Measurements from ENCODE around the gene MAP10. TPM values are rescaled to one million over a fixed set of nuclear protein-coding genes. Genes with fewer than 3 reads are reported as not detected.

Gene MAP10
- total RNA-seq, 2 donors from 2014 or later: 1.3 to 1.8 TPM

DNA sequence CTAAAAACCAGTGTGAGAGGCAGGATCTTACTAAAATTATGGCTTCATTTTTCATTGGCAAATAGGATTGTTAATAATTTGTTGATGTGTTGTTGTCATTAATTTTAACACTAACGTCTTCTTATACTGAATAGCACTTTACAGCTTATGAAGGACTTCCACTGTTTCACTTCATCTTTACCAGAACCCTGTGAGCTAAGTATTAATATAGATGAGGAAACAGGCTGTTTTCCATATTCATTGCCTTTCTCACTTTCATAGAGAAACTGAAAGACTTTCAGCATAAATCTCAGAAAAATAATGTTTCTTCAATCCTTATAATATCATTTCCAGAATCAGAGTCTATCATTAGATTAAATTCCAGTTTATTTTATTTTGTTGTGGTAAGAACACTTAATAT, 8.5 kb downstream of the MAP10 start:
- H3K9me3 ChIP-seq (ENCODE audit: control insufficient read depth, low read length, poor library complexity, severe bottlenecking): no peaks in the 10 kb centered on the region
- H3K27me3 Mint-ChIP-seq: no peaks in the 10 kb centered on the region
- H3K36me3 Mint-ChIP-seq (ENCODE audit: low read depth): no peaks in the 10 kb centered on the region
- no peak overlapping the region for H3K27ac Mint-ChIP-seq
- DNase-seq (no peak), ATAC-seq (no peak)
- no peaks in the 10 kb centered on the region for H3K4me1 Mint-ChIP-seq
- no peak overlapping the region for H3K4me3 Mint-ChIP-seq

DNA sequence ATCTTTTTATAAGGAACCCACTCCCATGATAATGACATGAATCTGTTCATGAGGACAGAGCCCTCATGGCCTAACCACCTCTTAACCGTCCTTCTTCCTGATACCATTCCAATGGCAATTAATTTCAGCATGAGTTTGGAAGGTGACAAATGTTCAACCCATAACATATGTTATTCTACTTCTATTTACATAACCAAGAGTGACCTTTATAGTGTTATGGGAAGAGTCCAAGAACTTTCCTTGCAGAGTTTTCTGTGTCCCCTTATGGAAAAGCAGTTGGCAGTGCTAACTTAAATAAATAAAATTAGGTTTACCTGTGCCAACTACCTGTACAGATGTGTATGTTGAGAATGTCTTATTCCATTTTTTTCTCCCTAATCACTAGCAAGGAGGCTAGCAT, 11.1 kb downstream of the MAP10 start:
- Mint-ChIP-seq H3K36me3 (ENCODE audit: low read depth) (no peaks in the 10 kb centered on the region), H3K27me3 (no peaks in the 10 kb centered on the region), H3K27ac (no peak overlapping the region), H3K4me3 (no peak overlapping the region), H3K4me1 (no peaks in the 10 kb centered on the region)
- DNase-seq (no peak), ATAC-seq (no peak)
- H3K9me3 ChIP-seq (ENCODE audit: control insufficient read depth, low read length, poor library complexity, severe bottlenecking): no peaks in the 10 kb centered on the region

DNA sequence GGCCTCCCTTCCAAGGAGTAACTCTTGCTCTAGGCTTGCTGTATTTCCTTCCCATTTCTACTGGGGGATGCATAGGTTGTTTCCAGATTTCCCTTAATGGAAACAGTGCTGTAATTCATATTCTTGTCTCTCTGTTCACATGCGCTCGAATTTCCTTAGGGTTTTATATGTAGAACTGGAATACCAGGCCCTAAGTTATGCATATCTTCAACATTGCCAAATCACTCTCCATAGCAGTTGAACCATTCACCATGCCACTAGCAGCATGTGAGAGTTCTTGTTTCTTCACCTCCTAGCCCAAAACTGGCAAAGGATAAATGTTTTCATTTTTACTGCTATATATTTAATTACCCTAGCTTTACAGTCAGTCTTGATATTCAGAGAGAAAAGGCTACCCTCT, 12.8 kb downstream of the MAP10 start:
- Mint-ChIP-seq H3K4me3 (no peak overlapping the region), H3K36me3 (ENCODE audit: low read depth) (no peaks in the 10 kb centered on the region), H3K4me1 (no peaks in the 10 kb centered on the region), H3K27ac (no peak overlapping the region), H3K27me3 (no peaks in the 10 kb centered on the region)
- DNase-seq (no peak), ATAC-seq (no peak)
- H3K9me3 ChIP-seq (ENCODE audit: control insufficient read depth, low read length, poor library complexity, severe bottlenecking): no peaks in the 10 kb centered on the region

DNA sequence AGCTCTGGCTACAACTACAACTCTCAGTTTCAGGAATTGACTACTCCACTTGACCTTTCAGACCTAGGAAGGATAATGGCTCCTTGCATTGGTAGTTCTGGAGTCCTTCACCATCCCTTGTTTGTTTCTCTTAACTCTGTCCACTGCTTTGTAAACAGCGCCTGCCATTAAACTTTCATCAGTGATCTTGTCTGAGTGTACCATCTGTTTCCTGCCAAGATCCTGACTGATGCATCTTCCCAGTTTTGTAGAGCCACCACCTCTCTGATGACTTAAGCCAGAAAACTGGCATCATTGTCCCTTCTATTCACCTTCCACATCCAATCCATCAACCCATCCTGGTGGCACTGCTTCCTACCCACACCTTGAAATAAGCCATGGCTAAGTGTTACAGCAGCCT, 15.2 kb downstream of the MAP10 start:
- H3K27me3 Mint-ChIP-seq: no peaks in the 10 kb centered on the region
- no peaks in the 10 kb centered on the region for H3K4me1 Mint-ChIP-seq
- no peaks in the 10 kb centered on the region for H3K36me3 Mint-ChIP-seq (ENCODE audit: low read depth)
- no peak overlapping the region for H3K4me3 Mint-ChIP-seq
- DNase-seq (no peak), ATAC-seq (no peak)
- no peak overlapping the region for H3K27ac Mint-ChIP-seq
- H3K9me3 ChIP-seq (ENCODE audit: control insufficient read depth, low read length, poor library complexity, severe bottlenecking): no peaks in the 10 kb centered on the region

DNA sequence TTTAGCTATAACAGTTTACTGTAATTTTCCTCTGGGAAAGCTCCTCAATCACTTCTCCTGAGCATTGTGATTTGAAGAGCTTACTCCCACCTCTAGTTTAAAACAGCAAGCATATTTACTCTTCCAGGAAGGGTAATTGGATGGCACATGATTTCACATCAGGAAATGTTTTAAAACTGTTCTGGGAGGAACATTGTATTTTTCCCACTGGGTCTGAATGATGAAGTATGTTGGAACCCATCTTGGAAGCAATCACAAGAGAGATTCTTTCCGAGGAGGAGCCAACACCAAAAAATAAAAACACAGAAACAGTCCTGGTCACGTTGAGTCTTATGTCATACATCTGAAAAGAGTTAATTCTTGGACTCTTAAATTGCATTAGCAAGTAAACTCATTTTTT, 17.3 kb downstream of the MAP10 start:
- no peaks in the 10 kb centered on the region for H3K9me3 ChIP-seq (ENCODE audit: control insufficient read depth, low read length, poor library complexity, severe bottlenecking)
- no peak overlapping the region for H3K4me3 Mint-ChIP-seq
- ATAC-seq: no peak
- no peaks in the 10 kb centered on the region for H3K4me1 Mint-ChIP-seq
- no peaks in the 10 kb centered on the region for H3K27me3 Mint-ChIP-seq
- no peak for DNase-seq
- no peak overlapping the region for H3K27ac Mint-ChIP-seq
- H3K36me3 Mint-ChIP-seq (ENCODE audit: low read depth): no peaks in the 10 kb centered on the region

DNA sequence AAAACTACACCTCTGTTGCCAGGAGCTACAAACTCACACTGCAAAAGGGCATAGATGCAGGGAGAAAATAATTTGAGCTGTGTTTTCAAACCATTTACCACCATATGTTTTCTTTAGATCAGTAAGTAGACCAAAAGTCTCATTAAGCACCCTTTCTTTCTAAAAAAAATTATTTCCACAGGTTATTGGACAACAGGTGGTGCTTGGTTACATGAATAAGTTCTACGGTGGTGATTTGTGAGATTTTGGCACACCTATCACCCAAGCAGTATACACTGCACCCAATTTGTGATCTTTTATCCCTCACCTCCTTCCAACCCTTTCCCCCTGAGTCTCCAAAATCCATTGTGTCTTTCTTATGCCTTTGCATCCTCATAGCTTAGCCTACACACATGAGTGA, 21.1 kb downstream of the MAP10 start:
- Mint-ChIP-seq H3K4me1 (no peaks in the 10 kb centered on the region), H3K27me3 (peaks cover 11% of the 10 kb centered on the region), H3K4me3 (no peak overlapping the region), H3K27ac (no peak overlapping the region), H3K36me3 (ENCODE audit: low read depth) (no peaks in the 10 kb centered on the region)
- no peaks in the 10 kb centered on the region for H3K9me3 ChIP-seq (ENCODE audit: control insufficient read depth, low read length, poor library complexity, severe bottlenecking)
- DNase-seq (no peak), ATAC-seq (no peak)

DNA sequence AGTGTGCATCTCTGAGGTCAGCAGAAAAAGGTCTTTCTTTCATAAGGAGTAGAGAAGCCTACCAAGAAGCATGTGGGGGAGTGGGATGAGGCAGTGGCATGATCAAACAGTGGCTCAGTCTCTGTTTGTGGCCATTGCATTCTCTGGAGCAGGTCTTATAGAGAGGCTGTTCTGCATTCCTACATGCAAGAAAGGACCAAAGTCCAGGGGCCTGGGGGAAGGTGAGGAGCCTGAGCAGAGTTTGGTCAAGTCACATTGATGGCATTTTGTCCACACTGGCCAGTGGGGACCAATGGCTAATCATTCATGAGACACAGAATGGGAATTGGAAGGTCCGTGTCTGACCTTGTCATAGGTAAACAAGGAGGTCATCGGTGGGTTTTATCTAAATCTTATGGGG, 25.4 kb downstream of the MAP10 start:
- Mint-ChIP-seq H3K36me3 (ENCODE audit: low read depth) (no peaks in the 10 kb centered on the region), H3K4me3 (no peak overlapping the region), H3K27ac (no peak overlapping the region), H3K27me3 (peaks cover 21% of the 10 kb centered on the region), H3K4me1 (peaks cover 2% of the 10 kb centered on the region)
- DNase-seq: no peak
- no peak for ATAC-seq
- no peaks in the 10 kb centered on the region for H3K9me3 ChIP-seq (ENCODE audit: control insufficient read depth, low read length, poor library complexity, severe bottlenecking)

DNA sequence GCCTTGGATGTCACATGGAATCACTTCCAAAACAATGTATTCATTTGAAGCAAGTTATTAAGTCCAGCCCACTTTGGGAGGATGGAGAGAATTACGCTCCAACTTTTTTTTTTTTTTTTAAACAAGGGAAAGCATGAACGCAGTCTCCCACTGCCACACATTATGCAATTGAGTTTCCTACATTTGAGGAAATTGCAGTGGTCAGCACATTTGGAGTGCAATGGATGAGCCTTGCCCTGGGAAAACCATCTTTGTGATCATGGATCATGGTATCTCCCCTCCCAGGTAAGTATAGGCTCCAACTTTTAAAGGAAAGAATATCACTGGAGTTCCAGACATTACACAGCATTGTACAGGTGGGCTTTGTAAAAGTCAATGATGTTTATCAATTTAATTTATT, 26.7 kb downstream of the MAP10 start:
- DNase-seq: no peak
- peaks cover 32% of the 10 kb centered on the region for H3K27me3 Mint-ChIP-seq
- no peak overlapping the region for H3K4me3 Mint-ChIP-seq
- no peaks in the 10 kb centered on the region for H3K36me3 Mint-ChIP-seq (ENCODE audit: low read depth)
- H3K4me1 Mint-ChIP-seq: peaks cover 6% of the 10 kb centered on the region
- no peak overlapping the region for H3K27ac Mint-ChIP-seq
- no peaks in the 10 kb centered on the region for H3K9me3 ChIP-seq (ENCODE audit: control insufficient read depth, low read length, poor library complexity, severe bottlenecking)
- no peak for ATAC-seq

DNA sequence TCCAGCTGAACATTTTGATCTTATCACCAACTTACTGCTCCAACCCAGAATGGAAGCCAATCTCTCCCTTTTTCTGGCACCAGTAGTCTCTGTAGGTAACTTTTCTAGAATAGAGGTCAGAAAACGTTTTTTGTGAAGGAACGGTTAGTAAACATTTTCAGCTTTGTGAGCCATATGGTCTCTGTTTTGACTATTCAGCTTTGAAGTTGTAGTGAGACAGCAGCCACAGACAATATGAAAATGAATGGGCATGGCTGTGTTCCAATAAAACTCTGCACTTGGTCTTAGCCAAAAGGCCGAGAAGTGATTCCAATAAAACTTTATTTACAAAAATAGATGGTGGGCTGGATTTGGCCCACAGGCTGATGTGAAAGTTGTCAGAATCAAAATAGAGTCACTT, 28.9 kb downstream of the MAP10 start:
- ATAC-seq: no peak
- no peak for DNase-seq
- peaks cover 32% of the 10 kb centered on the region for H3K27me3 Mint-ChIP-seq
- H3K4me3 Mint-ChIP-seq: no peak overlapping the region
- H3K9me3 ChIP-seq (ENCODE audit: control insufficient read depth, low read length, poor library complexity, severe bottlenecking): no peaks in the 10 kb centered on the region
- H3K36me3 Mint-ChIP-seq (ENCODE audit: low read depth): no peaks in the 10 kb centered on the region
- H3K27ac Mint-ChIP-seq: no peak overlapping the region
- peaks cover 6% of the 10 kb centered on the region for H3K4me1 Mint-ChIP-seq

DNA sequence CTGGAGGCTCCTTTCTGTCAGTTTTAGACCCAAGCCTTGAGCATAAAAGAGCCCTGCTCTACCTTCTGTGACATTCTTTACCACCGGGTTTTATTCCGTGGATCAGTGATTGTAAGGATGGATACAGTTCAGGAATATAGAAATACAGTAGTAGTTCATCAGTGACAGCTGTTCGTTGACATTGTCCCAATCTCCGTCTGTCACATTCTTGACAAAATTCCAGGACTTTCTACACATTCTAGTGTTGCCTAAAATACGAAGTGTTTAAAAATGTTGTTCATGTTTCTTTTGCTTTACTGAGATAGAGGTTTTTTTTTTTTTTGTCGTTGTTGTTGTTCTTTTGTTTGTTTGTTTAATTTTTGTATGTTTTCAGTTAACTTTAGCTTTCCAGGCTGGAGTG, 29.9 kb downstream of the MAP10 start:
- H3K27ac Mint-ChIP-seq: no peak overlapping the region
- H3K27me3 Mint-ChIP-seq: peaks cover 30% of the 10 kb centered on the region
- H3K4me3 Mint-ChIP-seq: no peak overlapping the region
- no peak for ATAC-seq
- no peak for DNase-seq
- H3K36me3 Mint-ChIP-seq (ENCODE audit: low read depth): no peaks in the 10 kb centered on the region
- no peaks in the 10 kb centered on the region for H3K9me3 ChIP-seq (ENCODE audit: control insufficient read depth, low read length, poor library complexity, severe bottlenecking)
- H3K4me1 Mint-ChIP-seq: peaks cover 6% of the 10 kb centered on the region

DNA sequence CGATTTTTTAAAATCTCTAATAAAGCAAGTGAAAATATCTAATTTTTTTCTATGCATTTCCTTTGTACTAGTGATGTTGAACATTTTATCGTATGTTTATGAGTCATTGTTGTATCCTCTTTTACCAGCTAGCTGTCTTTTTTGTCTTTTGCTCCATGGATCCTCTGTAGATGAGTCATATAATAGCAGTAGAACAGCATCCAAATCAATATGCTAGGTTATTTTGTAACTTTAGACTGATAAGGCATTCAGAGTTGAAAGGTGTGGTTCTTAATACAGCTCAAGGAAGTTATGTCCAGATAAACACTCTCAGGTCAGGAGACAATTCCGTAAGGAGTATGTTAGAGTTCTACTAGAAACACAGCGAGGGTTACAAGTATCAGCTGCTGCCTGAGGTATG, 31.9 kb downstream of the MAP10 start:
- Mint-ChIP-seq H3K27ac (no peak overlapping the region), H3K4me3 (no peak overlapping the region), H3K27me3 (peaks cover 19% of the 10 kb centered on the region), H3K36me3 (ENCODE audit: low read depth) (no peaks in the 10 kb centered on the region), H3K4me1 (peaks cover 6% of the 10 kb centered on the region)
- ATAC-seq: no peak
- DNase-seq: no peak
- H3K9me3 ChIP-seq (ENCODE audit: control insufficient read depth, low read length, poor library complexity, severe bottlenecking): no peaks in the 10 kb centered on the region

DNA sequence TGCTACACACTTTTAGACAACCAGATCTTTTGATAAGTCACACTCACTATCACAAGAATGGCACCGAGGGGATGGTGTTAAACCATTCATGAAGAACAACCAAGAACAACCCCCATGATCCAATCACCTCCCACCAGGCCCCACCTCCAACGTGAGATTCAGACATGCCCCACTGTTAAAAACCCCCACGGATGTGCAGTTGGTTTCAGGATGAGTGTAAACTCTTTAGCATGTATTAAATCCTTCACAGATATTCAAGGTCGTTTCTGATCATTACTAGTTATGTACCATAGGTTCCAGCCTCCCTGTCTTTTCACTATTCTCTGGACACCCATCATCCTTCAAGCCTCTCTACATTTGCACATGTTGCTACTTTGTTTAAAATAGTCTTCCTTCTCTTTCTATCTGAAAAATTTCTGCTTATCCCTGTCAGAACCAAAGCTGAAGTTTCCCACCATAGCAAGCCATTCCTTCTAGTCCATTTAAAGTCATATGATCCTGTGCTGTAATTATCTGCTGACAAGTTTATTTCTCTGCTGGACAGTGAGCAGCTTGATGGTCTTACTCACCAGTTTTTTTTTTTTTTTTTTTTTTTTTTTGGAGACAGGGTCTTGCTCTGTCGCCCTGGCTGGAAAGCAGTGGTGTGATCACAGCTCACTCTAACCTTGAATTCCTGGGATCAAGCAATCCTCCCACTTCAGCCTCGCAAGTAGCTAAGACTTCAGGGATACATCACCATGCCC, 36.8 kb downstream of the MAP10 start:
- H3K9me3 ChIP-seq (ENCODE audit: control insufficient read depth, low read length, poor library complexity, severe bottlenecking): no peaks in the 10 kb centered on the region
- H3K4me1 Mint-ChIP-seq: no peaks in the 10 kb centered on the region
- H3K4me3 Mint-ChIP-seq: no peak overlapping the region
- H3K36me3 Mint-ChIP-seq (ENCODE audit: low read depth): peaks cover 3% of the 10 kb centered on the region
- H3K27me3 Mint-ChIP-seq: no peaks in the 10 kb centered on the region
- ATAC-seq (no peak), DNase-seq (no peak)
- H3K27ac Mint-ChIP-seq: no peak overlapping the region

DNA sequence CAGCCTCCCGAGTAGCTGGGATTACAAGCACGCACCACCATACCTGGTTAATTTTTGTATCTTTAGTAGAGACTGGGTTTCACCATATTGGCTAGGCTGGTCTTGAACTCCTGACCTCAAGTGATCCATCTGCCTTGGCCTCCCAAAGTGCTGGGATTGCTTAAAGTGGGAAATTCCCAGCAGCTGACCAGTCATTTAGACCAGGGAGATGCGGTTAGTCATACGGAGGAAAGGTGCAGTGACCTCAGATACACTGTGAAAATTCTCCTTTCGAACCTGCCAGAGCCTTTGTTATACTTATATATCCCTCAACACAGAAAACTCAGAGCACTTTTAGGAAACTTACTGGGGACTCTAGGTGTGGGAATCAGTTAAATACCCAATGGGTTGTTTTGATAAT, 39.6 kb downstream of the MAP10 start:
- no peak overlapping the region for H3K27ac Mint-ChIP-seq
- no peaks in the 10 kb centered on the region for H3K9me3 ChIP-seq (ENCODE audit: control insufficient read depth, low read length, poor library complexity, severe bottlenecking)
- ATAC-seq (no peak), DNase-seq (no peak)
- no peaks in the 10 kb centered on the region for H3K4me1 Mint-ChIP-seq
- H3K36me3 Mint-ChIP-seq (ENCODE audit: low read depth): peaks cover 3% of the 10 kb centered on the region
- H3K27me3 Mint-ChIP-seq: no peaks in the 10 kb centered on the region
- H3K4me3 Mint-ChIP-seq: no peak overlapping the region

DNA sequence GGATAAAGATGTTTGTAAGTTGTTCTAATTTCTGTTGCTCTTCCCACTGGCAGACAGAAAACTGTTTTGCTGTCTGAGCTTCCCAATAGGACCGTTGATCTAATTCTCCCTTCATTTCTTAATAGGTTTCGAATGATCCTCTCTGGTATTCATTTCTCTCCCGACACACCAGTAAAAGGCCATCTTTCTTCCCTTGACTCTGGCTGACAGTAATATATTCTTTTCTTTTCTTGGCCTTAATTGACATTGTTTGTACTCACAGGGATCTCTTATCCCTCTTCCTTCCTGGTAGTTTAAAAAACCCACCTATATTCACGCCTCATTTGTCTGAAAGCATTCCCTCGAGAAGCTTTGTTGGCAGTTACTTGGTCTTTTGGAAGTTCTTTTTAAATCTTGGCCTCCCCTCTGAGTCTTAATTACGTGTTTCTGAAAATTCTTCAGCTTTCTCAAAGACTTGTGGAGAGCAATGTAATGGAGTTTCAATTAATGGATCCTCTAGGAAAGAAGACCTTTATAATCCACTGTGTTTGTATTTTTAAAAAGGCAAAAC, 40.3 kb downstream of the MAP10 start:
- H3K9me3 ChIP-seq (ENCODE audit: control insufficient read depth, low read length, poor library complexity, severe bottlenecking): no peaks in the 10 kb centered on the region
- Mint-ChIP-seq H3K4me3 (no peak overlapping the region), H3K27me3 (no peaks in the 10 kb centered on the region), H3K27ac (no peak overlapping the region), H3K4me1 (no peaks in the 10 kb centered on the region), H3K36me3 (ENCODE audit: low read depth) (peaks cover 3% of the 10 kb centered on the region)
- DNase-seq (no peak), ATAC-seq (no peak)

All from T-helper 17 cell (primary cell).